D341Med (cell line): Measurements from ENCODE around the gene TASOR.
"Not testable (repeated sequence)": the region's sequence is repeated elsewhere in the genome, so short reads cannot be mapped to it uniquely, and the experiment has no call there.

Experiments used
- DNase-seq: peaks from one replicate; pipeline ENCODE4 v3.0.0; 2012; ENCODE audit warnings: low spot score

TASOR gene, protein sequence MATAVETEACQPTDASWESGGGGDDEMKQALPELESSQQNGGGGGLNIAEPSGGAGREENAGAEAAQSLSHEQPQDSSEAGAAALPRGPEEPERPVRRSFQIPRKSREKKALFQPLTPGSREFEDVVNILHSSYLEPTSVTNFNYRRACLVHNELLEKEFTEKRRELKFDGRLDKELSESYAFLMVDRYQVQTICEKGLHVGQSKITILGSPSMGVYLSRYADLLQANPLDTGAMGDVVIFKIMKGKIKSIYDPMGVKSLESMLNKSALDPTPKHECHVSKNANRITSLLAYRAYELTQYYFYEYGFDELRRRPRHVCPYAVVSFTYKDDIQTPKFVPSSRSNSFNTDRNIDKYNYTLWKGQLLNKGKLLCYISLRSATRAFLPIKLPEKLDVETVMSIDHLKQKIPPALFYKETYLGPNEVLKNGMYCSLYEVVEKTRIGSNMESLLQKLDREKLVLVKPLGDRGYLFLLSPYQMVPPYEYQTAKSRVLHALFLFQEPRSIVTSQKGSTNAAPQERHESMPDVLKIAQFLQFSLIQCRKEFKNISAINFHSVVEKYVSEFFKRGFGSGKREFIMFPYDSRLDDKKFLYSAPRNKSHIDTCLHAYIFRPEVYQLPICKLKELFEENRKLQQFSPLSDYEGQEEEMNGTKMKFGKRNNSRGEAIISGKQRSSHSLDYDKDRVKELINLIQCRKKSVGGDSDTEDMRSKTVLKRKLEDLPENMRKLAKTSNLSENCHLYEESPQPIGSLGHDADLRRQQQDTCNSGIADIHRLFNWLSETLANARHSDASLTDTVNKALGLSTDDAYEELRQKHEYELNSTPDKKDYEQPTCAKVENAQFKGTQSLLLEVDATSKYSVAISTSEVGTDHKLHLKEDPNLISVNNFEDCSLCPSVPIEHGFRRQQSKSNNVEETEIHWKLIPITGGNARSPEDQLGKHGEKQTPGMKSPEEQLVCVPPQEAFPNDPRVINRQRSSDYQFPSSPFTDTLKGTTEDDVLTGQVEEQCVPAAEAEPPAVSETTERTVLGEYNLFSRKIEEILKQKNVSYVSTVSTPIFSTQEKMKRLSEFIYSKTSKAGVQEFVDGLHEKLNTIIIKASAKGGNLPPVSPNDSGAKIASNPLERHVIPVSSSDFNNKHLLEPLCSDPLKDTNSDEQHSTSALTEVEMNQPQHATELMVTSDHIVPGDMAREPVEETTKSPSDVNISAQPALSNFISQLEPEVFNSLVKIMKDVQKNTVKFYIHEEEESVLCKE (N-terminal part only)

DNA sequence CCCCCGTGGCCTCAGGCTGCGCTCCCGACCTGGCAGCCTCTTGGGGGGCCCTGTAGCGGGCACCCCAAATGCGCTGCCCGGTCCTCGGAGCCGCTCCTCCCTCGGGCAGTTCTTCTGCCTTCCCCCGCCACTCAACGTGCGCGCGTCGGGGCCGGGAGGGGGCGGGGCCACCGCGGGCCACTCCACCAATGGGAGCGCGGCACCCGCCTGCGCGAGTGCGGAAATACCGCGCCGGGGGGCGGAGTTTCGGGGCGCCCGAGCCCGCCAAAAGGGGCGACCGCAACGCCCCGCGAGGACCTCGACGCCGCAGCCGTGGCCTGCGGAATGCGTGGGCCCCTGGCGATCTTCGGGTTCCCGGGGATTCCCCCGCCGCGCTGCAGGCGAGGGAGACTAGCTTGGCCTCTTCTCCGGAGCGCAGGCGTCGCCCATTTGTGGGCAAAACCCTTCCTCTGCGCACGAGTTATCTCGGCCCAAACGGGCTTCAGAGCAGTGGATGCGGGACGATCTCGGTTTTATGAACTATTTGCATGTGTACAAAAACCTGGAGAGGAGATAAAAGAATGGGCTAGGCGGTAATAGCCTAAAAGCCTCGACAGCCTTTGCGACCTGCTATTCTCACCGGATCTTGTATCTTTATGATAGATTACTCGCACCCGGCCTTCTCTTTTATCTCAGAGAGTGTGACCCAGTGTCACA is at the start of gene TASOR:
Gene TASOR (minus strand): TSS at position 144 of the 696 bp plus-strand sequence. CDS start 259 bp downstream, outside the sequence.
- DNase-seq = peak; percentile 97

DNA sequence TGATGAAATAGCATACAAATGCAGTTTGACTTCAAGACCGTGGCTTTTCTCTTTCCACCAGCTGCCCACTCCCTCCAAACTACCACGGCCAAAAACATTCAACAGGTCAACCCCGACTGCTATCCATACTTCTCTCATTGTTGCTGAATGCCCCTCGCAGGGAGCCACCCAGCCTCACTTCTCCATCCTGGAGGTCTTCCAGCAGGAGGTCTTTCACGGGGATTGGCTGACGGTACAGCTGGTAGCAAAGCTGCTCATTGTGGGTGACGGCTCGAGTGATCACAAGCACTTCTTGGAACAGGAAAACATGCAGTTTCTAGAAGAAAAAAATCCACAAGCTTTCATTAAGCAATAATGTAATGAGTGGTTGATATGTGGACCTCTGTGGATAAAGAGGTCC is 49.0 kb upstream of the TASOR start:
- DNase-seq = no peak

- no peak for DNase-seq
Measured at GRCh38 chr3:56725175-56725574, 42.1 kb upstream of the TASOR start.

DNA sequence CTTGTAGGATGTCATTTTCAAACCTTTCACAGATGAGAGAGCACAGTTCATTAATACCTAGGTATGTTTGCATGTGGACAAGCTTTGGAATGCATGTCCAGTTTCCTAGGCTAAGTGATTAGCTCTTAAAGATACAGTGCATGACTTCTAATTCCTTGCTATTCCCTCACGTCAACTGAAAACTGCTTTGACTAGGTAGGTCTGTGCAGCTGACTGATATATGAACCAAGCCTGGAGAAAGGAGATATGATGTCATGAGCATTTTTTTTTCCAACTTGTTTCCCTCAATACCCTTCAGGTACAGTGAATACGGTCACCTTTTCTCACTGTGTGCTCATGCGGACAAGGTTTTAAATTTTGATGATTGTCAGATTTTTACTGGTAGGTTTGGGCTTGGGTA is 41.6 kb upstream of the TASOR start:
- no peak for DNase-seq

DNA sequence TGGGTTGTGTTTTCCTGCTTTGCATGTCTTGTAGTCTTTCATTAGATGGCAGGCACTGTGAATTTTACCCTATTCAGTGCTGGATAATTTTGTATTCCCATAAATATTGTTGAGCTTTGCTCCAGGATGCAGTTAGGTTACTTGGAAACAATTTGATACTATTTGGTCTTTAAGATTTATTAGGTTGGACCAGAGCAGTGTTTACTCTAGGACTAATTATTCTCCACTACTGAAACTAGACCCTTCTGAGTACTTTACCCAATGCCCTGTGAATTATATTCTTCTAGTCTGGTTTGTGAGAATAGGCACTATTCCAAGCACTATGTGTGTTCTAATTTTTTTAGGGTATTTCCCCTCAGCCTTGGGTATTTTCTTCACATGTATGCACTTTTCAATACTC is 37.8 kb upstream of the TASOR start:
- DNase-seq = no peak

GRCh38 chr3:56718809-56719208 is 35.7 kb upstream of the TASOR start:
- not testable (repeated sequence) for DNase-seq

DNA sequence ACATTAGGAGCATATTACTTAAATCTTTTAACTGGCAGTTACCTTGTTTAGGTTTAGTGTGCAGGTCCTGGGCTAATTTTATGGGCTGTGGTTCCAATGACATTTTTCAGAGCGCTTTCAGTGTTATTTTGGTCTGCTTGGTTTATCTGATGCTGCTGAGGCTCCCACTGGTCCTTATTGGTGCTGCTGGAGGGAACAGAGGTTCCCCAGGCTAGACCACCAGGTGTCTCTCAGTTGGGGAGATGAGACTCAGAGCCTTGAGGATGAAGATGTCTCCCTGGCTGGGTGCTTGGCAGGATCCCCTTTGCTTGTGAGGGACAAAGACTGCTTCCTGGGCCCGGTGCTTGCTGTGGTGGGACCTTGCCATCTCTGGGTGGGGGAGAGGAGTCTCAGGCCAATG is 28.3 kb upstream of the TASOR start:
- DNase-seq = no peak

DNA sequence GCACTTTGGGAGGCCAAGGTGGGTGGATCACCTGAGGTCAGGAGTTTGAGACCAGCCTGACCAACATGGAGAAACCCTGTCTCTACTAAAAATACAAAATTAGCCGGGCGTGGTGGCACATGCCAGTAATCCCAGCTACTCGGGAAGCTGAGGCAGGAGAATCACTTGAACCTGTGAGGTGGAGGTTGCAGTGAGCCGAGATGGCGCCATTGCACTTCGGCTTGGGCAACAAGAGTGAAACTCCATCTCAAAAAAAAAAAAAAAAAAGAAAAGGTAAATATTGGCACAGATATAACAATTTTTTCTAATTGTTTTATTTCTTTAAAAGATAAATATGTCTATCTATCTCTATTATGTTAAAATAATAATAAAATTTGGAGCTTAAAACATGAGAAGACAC is 24.3 kb upstream of the TASOR start:
- not testable (repeated sequence) for DNase-seq

GRCh38 chr3:56706629-56707028 is 23.6 kb upstream of the TASOR start:
- DNase-seq = no peak

DNA sequence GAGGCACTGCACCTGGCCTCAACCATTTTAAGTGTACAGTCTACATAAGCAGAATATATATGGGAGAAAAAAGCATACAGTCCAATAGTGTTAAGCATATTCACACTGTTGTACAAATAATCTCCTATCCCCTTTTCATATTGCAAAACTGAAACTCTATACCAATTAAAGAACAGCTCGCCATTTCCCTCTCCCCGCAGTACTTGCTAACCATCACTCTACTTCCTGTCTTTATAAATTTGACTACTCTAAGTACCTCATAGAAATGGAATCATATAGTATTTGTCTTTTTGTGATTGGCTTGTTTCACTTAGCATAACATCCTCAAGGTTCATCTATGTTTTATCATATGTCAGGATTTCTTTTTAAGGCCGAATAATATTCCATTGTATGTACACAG is 21.6 kb upstream of the TASOR start:
- DNase-seq = no peak

DNA sequence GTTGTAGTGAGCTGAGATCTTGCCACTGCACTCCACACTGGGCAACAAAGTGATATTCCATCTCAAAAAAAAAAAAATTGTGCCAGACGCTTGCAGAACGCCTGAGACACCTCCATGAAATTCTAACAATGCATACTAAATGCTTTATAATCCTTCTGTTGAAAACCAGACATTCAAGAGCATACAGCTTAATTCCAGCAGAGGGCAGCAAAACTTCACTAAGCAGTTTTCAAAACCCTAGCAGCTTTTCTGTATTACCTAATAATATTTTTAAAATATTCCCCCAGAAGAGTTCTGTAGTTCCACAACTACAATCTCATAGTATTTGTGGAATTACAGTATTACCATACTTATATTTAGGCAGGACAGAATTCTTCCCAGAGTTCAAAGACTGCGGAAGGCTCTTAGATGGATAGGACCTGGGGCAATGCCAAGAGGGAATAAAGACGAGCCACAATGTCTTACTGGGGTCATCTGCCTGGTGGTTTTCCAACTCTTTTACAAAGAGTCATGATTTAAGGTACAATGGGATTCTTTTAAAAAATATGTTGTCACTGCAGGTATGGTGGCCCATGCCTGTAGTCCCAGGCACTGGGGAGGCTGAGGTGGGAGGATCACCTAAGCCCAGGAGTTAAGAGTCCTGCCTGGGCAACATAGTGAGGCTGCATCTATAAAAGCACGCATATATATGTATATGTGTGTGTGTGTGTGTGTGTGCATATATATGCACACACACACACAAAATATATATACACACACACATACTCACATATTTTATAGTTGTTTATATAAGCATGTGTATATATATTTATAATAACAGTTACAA is 19.6 kb upstream of the TASOR start:
- DNase-seq = peak; percentile 52

DNA sequence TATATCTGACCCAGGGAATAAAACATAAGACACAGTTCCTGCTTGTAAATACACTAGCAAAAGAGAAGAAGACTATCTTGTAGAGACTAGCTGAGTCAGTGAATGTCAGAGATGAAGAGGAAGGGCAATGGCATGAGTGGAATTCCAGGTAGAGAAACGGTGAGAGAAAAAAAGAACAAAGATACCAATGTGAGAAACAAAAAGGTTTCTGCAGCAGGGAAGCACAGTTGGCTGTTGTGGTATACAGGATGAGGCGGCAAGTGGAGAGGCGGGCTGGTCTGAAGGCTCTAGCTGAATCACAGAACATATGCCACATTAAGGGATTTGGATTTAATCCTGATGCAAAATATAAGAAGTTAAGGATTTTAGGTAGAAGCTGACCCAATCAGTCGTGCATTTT is 17.1 kb upstream of the TASOR start:
- DNase-seq = peak; percentile 53

GRCh38 chr3:56694867-56695683 is 12.0 kb upstream of the TASOR start:
- DNase-seq = no peak

GRCh38 chr3:56693750-56694149 is 10.7 kb upstream of the TASOR start:
- DNase-seq = no peak

GRCh38 chr3:56692520-56693433 is 9.7 kb upstream of the TASOR start:
- DNase-seq = not testable (repeated sequence)

GRCh38 chr3:56692001-56692365 is 8.9 kb upstream of the TASOR start:
- not testable (repeated sequence) for DNase-seq

GRCh38 chr3:56691165-56692000 is 8.3 kb upstream of the TASOR start:
- no peak for DNase-seq

- no peak for DNase-seq
Measured at GRCh38 chr3:56689303-56689702, 6.2 kb upstream of the TASOR start.
